Left ventricle myocardium inferior (tissue), 1 donor: ENCODE data around the gene CCR2. TPM values are rescaled to one million over a fixed set of nuclear protein-coding genes. Genes with fewer than 3 reads are reported as not detected.

Experiments
- DNase-seq: peaks from one replicate; pipeline ENCODE4 v3.0.0-alpha.2; 2020
- H3K27ac ChIP-seq: fragments of 200-600 bp; replicated peaks from 2 replicates; pipeline ENCODE4 v1.8.0; 2021
- H3K27me3 ChIP-seq: fragments of 200-600 bp; 2 replicates; pipeline ENCODE4 v1.8.0; 2021; ENCODE audit warnings: low read depth
- H3K36me3 ChIP-seq: fragments of 200-600 bp; 2 replicates; pipeline ENCODE4 v1.8.0; 2021
- H3K4me1 ChIP-seq: fragments of 200-600 bp; 2 replicates; pipeline ENCODE4 v1.8.0; 2021
- H3K4me3 ChIP-seq: fragments of 200-600 bp; 2 replicates; pipeline ENCODE4 v1.8.0; 2021; ENCODE audit warnings: mild to moderate bottlenecking, moderate library complexity
- H3K9me3 ChIP-seq: fragments of 200-600 bp; replicated peaks from 2 replicates; pipeline ENCODE4 v1.8.0; 2021
- CTCF ChIP-seq: fragments of 200-600 bp; IDR thresholded peaks from 2 replicates; pipeline ENCODE4 v1.8.0; 2021; ENCODE audit warnings: antibody characterized with exemption, mild to moderate bottlenecking, borderline replicate concordance
- intact Hi-C: fragments of 100-400 bp; cut with micrococcal nuclease; formaldehyde crosslinking; loops from one replicate; pipeline ENCODE4 v1.11.0; 2022
- total RNA-seq: library from RNA; stranded (reverse); fragmentation: NEBNext Ultra II Directional; extraction: Animal tissue kit (Norgen Biotek cat#: 25700); gene quantifications from one replicate; pipeline ENCODE4 v1.2.1, GENCODE V29; 2021
- donor health status: DM: no; HTN: yes; CAD: no; lungs with severe emphysema.

The CCR2 gene
- total RNA-seq, 1 donor from 2014 or later: 0.63 TPM

GRCh38 chr3:46359733-46360493 lies 6.0 kb downstream of the CCR2 start:
- peak overlapping the region; percentile 19 for H3K27ac ChIP-seq
- no peak for TF ChIP-seq CTCF
- no peaks in the 10 kb centered on the region for H3K4me1 ChIP-seq
- intact Hi-C loops: no loop called here
- H3K36me3 ChIP-seq: no peaks in the 10 kb centered on the region
- H3K4me3 ChIP-seq: no peak overlapping the region
- H3K9me3 ChIP-seq: no peaks in the 10 kb centered on the region
- H3K27me3 ChIP-seq: peaks cover 34% of the 10 kb centered on the region
- no peak for DNase-seq

GRCh38 chr3:46360907-46361306 lies 7.0 kb downstream of the CCR2 start:
- Histone ChIP-seq H3K9me3 (no peaks in the 10 kb centered on the region), H3K36me3 (no peaks in the 10 kb centered on the region), H3K4me3 (no peak overlapping the region), H3K4me1 (no peaks in the 10 kb centered on the region), H3K27me3 (peaks cover 32% of the 10 kb centered on the region), H3K27ac (no peak overlapping the region)
- TF ChIP-seq CTCF: no peak
- no peak for DNase-seq
- intact Hi-C loops: no loop called here

- no peak for TF ChIP-seq CTCF
- Histone ChIP-seq H3K4me1 (no peaks in the 10 kb centered on the region), H3K4me3 (no peak overlapping the region), H3K36me3 (no peaks in the 10 kb centered on the region), H3K9me3 (no peaks in the 10 kb centered on the region), H3K27me3 (peaks cover 31% of the 10 kb centered on the region), H3K27ac (no peak overlapping the region)
- DNase-seq: no peak
- intact Hi-C loops: no loop called here
Measured at GRCh38 chr3:46361408-46362283, 7.7 kb downstream of the CCR2 start.

GRCh38 chr3:46365041-46365440 lies 11.1 kb downstream of the CCR2 start:
- intact Hi-C loops: no loop called here
- Histone ChIP-seq H3K9me3 (no peaks in the 10 kb centered on the region), H3K27me3 (peaks cover 43% of the 10 kb centered on the region), H3K36me3 (no peaks in the 10 kb centered on the region), H3K4me1 (no peaks in the 10 kb centered on the region), H3K27ac (no peak overlapping the region), H3K4me3 (no peak overlapping the region)
- DNase-seq: no peak
- no peak for TF ChIP-seq CTCF

GRCh38 chr3:46365737-46366524 lies 12.0 kb downstream of the CCR2 start:
- intact Hi-C loops: no loop called here
- H3K4me1 ChIP-seq: no peaks in the 10 kb centered on the region
- H3K9me3 ChIP-seq: no peaks in the 10 kb centered on the region
- H3K27me3 ChIP-seq: peaks cover 43% of the 10 kb centered on the region
- no peaks in the 10 kb centered on the region for H3K36me3 ChIP-seq
- H3K4me3 ChIP-seq: no peak overlapping the region
- H3K27ac ChIP-seq: no peak overlapping the region
- DNase-seq: no peak
- no peak for TF ChIP-seq CTCF
